Keratinocyte (primary cell): Measurements from ENCODE around the gene E4F1. TPM values are rescaled to one million over a fixed set of nuclear protein-coding genes. Genes with fewer than 3 reads are reported as not detected.

Experiments
- DNase-seq: peaks from one replicate; pipeline ENCODE4 v3.0.0-alpha.2; 2011; ENCODE audit warnings: low read depth, missing footprints, low spot score
- FAIRE-seq: peaks from 2 replicates; lab custom pipeline; 2011; peaks lifted over from hg19 to GRCh38; lab: Jason Lieb, UNC
- H2AFZ ChIP-seq: 2 replicates; pipeline ENCODE4 v1.6.0; 2012; ENCODE audit warnings: low read length, control low read depth, inconsistent platforms; ENCODE audit not compliant: control insufficient read depth
- H3K27ac ChIP-seq: 2 replicates; pipeline ENCODE4 v1.5.1; 2011; ENCODE audit warnings: low read length; ENCODE audit not compliant: control insufficient read depth, insufficient read depth
- H3K27me3 ChIP-seq: 3 replicates; pipeline ENCODE4 v1.6.0; 2011; ENCODE audit warnings: low read length; ENCODE audit not compliant: control insufficient read depth, insufficient read depth; ENCODE audit errors: extremely low read depth
- H3K36me3 ChIP-seq, 2 experiments: 2 replicates in 1 of 2; 3 replicates in 1 of 2; pipeline ENCODE4 v1.5.1; 2011; ENCODE audit warnings: low read length in 2 of 2, mild to moderate bottlenecking in 1 of 2; ENCODE audit not compliant: control insufficient read depth in 2 of 2, insufficient read depth in 2 of 2; ENCODE audit errors: extremely low read depth in 1 of 2
- H3K4me1 ChIP-seq: 3 replicates; pipeline ENCODE4 v1.5.1; 2011; ENCODE audit warnings: low read length; ENCODE audit not compliant: control insufficient read depth, insufficient read depth; ENCODE audit errors: extremely low read depth
- H3K4me2 ChIP-seq: 3 replicates; pipeline ENCODE4 v1.6.0; 2011; ENCODE audit warnings: low read depth, low read length; ENCODE audit not compliant: control insufficient read depth, insufficient read depth; ENCODE audit errors: extremely low read depth
- H3K4me3 ChIP-seq, 3 experiments: fragments of 200-600 bp in 1 of 3; sonication (generic) in 1 of 3; 2 replicates in 2 of 3; 3 replicates in 1 of 3; pipeline ENCODE4 v1.5.1; 2011 to 2016; ENCODE audit warnings: low read length in 3 of 3, mild to moderate bottlenecking in 3 of 3, control low read depth in 2 of 3, inconsistent platforms in 1 of 3, low read depth in 1 of 3, mixed read lengths in 1 of 3, mixed run types in 1 of 3, moderate library complexity in 1 of 3; ENCODE audit not compliant: control insufficient read depth in 2 of 3, insufficient read depth in 2 of 3; ENCODE audit errors: extremely low read depth in 1 of 3
- H3K79me2 ChIP-seq: 2 replicates; pipeline ENCODE4 v1.6.0; 2012; ENCODE audit warnings: low read length; ENCODE audit not compliant: control insufficient read depth, insufficient read depth
- H3K9ac ChIP-seq: 3 replicates; pipeline ENCODE4 v1.6.0; 2011; ENCODE audit warnings: low read length; ENCODE audit not compliant: control insufficient read depth, insufficient read depth; ENCODE audit errors: extremely low read depth
- H3K9me1 ChIP-seq: 3 replicates; pipeline ENCODE4 v1.6.0; 2011; ENCODE audit warnings: low read length; ENCODE audit not compliant: control insufficient read depth, insufficient read depth; ENCODE audit errors: extremely low read depth
- H3K9me3 ChIP-seq: 2 replicates; pipeline ENCODE4 v1.5.1; 2012; ENCODE audit warnings: low read depth, low read length; ENCODE audit not compliant: control insufficient read depth
- H4K20me1 ChIP-seq: 3 replicates; pipeline ENCODE4 v1.6.0; 2011; ENCODE audit warnings: low read length; ENCODE audit not compliant: control insufficient read depth, insufficient read depth; ENCODE audit errors: extremely low read depth
- EZH2 ChIP-seq: IDR thresholded peaks from one replicate; pipeline ENCODE4 v1.6.1; 2012; ENCODE audit warnings: inconsistent platforms, mild to moderate bottlenecking, low read length, moderate library complexity
- dilution Hi-C: fragments of 300-500 bp; cut with MboI; formaldehyde crosslinking; loops from one replicate; pipeline ENCODE4 v1.7.0; 2020; ENCODE audit warnings: low sequenced_read_pairs; ENCODE audit not compliant: extremely low pct_ligation_motif_present
- polyA plus RNA-seq, 5 experiments: library from polyadenylated mRNA; depleted of rRNA in 3 of 5; stranded (reverse) in 3 of 5; stranded (forward) in 1 of 5; unstranded in 1 of 5; fragments of >200 nt; gene quantifications; 1 replicate in 1 of 5; 2 replicates in 3 of 5; 3 replicates in 1 of 5; pipeline versions ENCODE4 v1.2.1 to v1.2.3, GENCODE V29; 2011 to 2012; ENCODE audit warnings: missing spikeins in 2 of 5, low read depth in 1 of 5, low replicate concordance in 1 of 5
- TF ChIP-seq, protein P1 (sequence below), 3 experiments: IDR thresholded peaks in 1 of 3; conservative IDR thresholded peaks in 1 of 3; optimal IDR thresholded peaks in 1 of 3; 2 replicates in 2 of 3; 3 replicates in 1 of 3; pipeline versions ENCODE3 to v1.5.1; 2011; ENCODE audit warnings: low read length in 3 of 3, mild to moderate bottlenecking in 3 of 3, moderate library complexity in 2 of 3, control low read depth in 1 of 3, inconsistent platforms in 1 of 3; ENCODE audit not compliant: insufficient read depth in 2 of 3; ENCODE audit errors: extremely low read depth in 1 of 3

E4F1 gene
- polyA plus RNA-seq, 1 donor (not counting 4 experiments of a cell fraction or from before 2014, with no cell fraction given), result 10.5 TPM

DNA sequence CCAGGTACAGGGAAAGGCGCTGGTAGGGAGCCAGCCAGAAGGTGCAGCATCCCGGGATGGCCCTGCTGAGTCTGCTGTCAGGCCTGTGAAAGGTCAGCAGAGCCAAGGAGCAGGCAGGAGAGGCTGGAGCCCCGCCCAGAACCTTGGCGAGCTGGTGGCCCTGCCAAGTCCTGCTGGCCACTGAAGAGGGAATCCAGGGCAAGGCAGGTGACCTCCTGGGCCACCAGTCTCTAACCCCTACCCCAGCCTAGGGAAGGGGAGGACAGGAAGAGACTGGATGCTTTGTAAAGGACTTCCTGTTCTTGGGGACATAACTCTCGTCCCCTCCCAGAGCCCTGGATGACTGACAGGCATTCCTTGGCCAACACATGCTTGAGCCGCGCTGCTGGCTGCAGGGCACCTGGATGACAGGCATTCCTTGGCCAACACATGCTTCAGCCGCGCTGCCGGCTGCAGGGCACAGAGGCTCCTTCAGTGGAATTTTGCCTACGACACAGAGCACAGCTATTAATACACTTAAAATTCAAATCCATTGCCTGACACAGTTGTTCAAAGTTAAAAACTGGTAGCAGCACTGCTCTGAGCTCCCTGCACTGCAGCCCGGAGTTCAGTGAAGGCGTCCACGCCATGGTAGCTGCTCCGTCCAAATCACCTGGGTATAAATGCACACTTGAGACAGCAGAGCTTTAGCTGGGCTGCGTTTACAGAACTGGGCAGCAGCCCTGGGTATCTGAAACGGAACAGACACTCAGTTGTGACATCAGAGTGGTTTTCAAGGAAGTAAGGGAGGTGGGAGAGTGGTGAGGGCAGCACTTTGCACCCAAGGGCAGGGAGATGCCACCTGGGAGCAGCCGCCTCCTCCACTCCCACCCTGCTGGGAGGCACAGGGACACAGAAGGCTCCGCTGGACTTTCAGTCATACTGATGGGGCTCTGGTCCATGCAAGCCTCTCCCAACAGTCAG, 10.7 kb upstream of the E4F1 start:
- no peaks in the 10 kb centered on the region for H3K27me3 ChIP-seq
- H4K20me1 ChIP-seq, result no peaks in the 10 kb centered on the region
- FAIRE-seq (no peak), DNase-seq (no peak)
- H3K4me3 ChIP-seq, result peak overlapping the region; percentile 55 to 75 (median 61)
- dilution Hi-C loops, result no loop called here
- H2AFZ ChIP-seq, result no peak overlapping the region
- no peaks in the 10 kb centered on the region for H3K9me1 ChIP-seq
- H3K36me3 ChIP-seq, result peaks cover 8 to 19% of the 10 kb centered on the region in 2 experiments
- peak overlapping the region; percentile 78 for H3K9ac ChIP-seq
- peaks cover 13% of the 10 kb centered on the region for H3K4me1 ChIP-seq
- peaks cover 20% of the 10 kb centered on the region for H3K79me2 ChIP-seq
- H3K27ac ChIP-seq, result no peak overlapping the region
- peak overlapping the region; percentile 79 for H3K4me2 ChIP-seq
- no peaks in the 10 kb centered on the region for H3K9me3 ChIP-seq
- TF ChIP-seq, protein P1, sequence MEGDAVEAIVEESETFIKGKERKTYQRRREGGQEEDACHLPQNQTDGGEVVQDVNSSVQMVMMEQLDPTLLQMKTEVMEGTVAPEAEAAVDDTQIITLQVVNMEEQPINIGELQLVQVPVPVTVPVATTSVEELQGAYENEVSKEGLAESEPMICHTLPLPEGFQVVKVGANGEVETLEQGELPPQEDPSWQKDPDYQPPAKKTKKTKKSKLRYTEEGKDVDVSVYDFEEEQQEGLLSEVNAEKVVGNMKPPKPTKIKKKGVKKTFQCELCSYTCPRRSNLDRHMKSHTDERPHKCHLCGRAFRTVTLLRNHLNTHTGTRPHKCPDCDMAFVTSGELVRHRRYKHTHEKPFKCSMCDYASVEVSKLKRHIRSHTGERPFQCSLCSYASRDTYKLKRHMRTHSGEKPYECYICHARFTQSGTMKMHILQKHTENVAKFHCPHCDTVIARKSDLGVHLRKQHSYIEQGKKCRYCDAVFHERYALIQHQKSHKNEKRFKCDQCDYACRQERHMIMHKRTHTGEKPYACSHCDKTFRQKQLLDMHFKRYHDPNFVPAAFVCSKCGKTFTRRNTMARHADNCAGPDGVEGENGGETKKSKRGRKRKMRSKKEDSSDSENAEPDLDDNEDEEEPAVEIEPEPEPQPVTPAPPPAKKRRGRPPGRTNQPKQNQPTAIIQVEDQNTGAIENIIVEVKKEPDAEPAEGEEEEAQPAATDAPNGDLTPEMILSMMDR (optimal IDR thresholded peaks at IDR 0.05 in 1 of 3, IDR thresholded peaks at IDR 0.05 in 1 of 3, conservative IDR thresholded peaks at IDR 0.05 in 1 of 3; ENCODE audit: extremely low read depth in 1 of 3, insufficient read depth in 2 of 3, low read length in 3 of 3), result no peak
- TF ChIP-seq EZH2, result no peak

DNA sequence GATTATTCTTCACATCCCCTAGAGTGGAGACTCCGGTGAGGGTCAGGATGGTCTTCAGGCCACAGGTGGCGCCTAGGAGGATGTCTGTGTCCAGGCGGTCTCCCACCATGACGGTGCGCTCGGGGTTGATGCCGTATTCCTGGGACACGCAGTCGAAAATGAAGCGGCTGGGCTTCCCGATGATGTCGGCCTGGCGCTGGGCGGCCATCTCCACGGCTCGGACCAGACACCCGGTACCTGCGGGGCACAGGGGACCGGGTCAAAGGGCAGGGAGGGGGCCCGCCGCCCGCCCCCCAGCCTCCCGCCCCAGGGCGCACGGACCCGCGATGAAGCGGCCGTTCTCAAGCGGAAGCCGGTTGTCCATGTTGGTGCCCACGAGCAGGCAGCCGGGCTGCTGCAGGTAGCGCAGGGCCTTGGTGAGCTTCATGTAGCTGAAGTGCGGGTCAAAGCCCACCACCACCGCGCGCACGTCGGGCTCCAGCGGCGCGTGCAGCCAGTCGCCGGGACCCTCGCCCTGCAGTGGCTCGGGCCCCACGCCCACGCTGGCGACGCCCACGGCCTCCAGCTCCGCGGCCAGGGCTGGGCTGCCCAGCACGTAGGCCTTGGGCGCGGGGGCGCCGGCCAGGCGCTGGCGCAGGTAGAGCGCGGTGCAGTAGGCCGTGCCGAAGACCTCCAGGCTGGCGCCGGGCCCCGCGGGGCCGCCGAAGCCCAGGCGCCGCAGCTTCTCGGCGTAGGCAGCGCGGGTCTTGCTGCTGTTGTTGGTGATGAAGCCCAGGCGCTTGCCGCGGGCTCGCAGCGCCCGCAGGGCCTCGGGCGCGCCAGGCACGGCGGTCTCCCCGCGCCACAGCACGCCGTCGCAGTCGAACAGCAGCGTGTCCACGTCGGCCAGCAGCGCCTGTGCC, 9.3 kb upstream of the E4F1 start:
- no peak for TF ChIP-seq EZH2
- TF ChIP-seq, protein P1 (optimal IDR thresholded peaks at IDR 0.05 in 1 of 3, IDR thresholded peaks at IDR 0.05 in 1 of 3, conservative IDR thresholded peaks at IDR 0.05 in 1 of 3; ENCODE audit: extremely low read depth in 1 of 3, insufficient read depth in 2 of 3, low read length in 3 of 3), result no peak
- no peaks in the 10 kb centered on the region for H4K20me1 ChIP-seq
- H3K9ac ChIP-seq, result peak overlapping the region; percentile 78
- H3K36me3 ChIP-seq, result peaks cover 3 to 15% of the 10 kb centered on the region in 2 experiments
- H3K9me3 ChIP-seq, result no peaks in the 10 kb centered on the region
- H2AFZ ChIP-seq, result peak overlapping the region; percentile 51
- peak overlapping the region; percentile 79 for H3K4me2 ChIP-seq
- H3K79me2 ChIP-seq, result peaks cover 20% of the 10 kb centered on the region
- peak overlapping the region; percentile 31 for H3K27ac ChIP-seq
- dilution Hi-C loops, result no loop called here
- H3K4me1 ChIP-seq, result peaks cover 13% of the 10 kb centered on the region
- H3K9me1 ChIP-seq, result no peaks in the 10 kb centered on the region
- FAIRE-seq (no peak), DNase-seq (no peak)
- H3K27me3 ChIP-seq, result no peaks in the 10 kb centered on the region
- H3K4me3 ChIP-seq, result peak overlapping the region; percentile 61 to 80 (median 75)
